ENCODE measurements around the gene BCL10. TPM values are rescaled to one million over a fixed set of nuclear protein-coding genes. Genes with fewer than 3 reads are reported as not detected.
A peak's percentile ranks its signal among the peaks of the same experiment; 100 is the strongest.

BCL10 gene
- total RNA-seq, 4 donors from 2014 or later, result 8.7 to 15.1 (median 10.8) TPM

- Histone ChIP-seq H3K27ac (replicated peaks in 1 of 4) (peak overlapping the region in 3 of 4 donors; percentile 11 to 44 (median 11)), H3K4me3 (no peak overlapping the region), H3K36me3 (no peaks in the 10 kb centered on the region), H3K4me1 (peaks cover 0 to 21% (median 14%) of the 10 kb centered on the region in 4 donors), H3K9me3 (no peaks in the 10 kb centered on the region), H3K27me3 (no peaks in the 10 kb centered on the region)
- intact Hi-C loops (cut with DNase I), result no loop called here
- DNase-seq (ENCODE audit: extremely low spot score), result peak; percentile 57
- no peak for TF ChIP-seq EP300 (IDR thresholded peaks at IDR 0.05)
- no peak for TF ChIP-seq POLR2A (IDR thresholded peaks at IDR 0.05; ENCODE audit: low read depth)
- no peak for TF ChIP-seq CTCF (IDR thresholded peaks at IDR 0.05)
- peak in 1 of 2 donors; percentile 35 for TF ChIP-seq POLR2AphosphoS5 (IDR thresholded peaks at IDR 0.05)
- WGBS, result 55% methylated on average over 3 of the region's 3 CpGs
These were observed 37.7 kb upstream of the BCL10 start for GRCh38 chr1:85313888-85314696.

- no peak for DNase-seq (ENCODE audit: extremely low spot score)
- Histone ChIP-seq H3K27ac (replicated peaks in 1 of 4) (no peak overlapping the region), H3K36me3 (no peaks in the 10 kb centered on the region), H3K4me3 (no peak overlapping the region), H3K9me3 (no peaks in the 10 kb centered on the region), H3K27me3 (no peaks in the 10 kb centered on the region), H3K4me1 (peaks cover 8 to 25% (median 24%) of the 10 kb centered on the region in 4 donors)
- WGBS, result 72% methylated on average over 2 of the region's 2 CpGs
- intact Hi-C loops (cut with DNase I), result no loop called here
- TF ChIP-seq CTCF (IDR thresholded peaks at IDR 0.05) (no peak), POLR2A (IDR thresholded peaks at IDR 0.05; ENCODE audit: low read depth) (no peak)
These were observed 35.4 kb upstream of the BCL10 start for GRCh38 chr1:85311818-85312217.

- peaks cover 8 to 15% (median 12%) of the 10 kb centered on the region in 4 donors for H3K4me1 ChIP-seq
These were observed 32.5 kb upstream of the BCL10 start for GRCh38 chr1:85308833-85309350.

GRCh38 chr1:85307987-85308832 lies 31.8 kb upstream of the BCL10 start:
- Histone ChIP-seq H3K9me3 (no peaks in the 10 kb centered on the region), H3K4me3 (peak overlapping the region in 1 of 4 donors; percentile 2), H3K27me3 (no peaks in the 10 kb centered on the region), H3K27ac (replicated peaks in 1 of 4) (peak overlapping the region in 1 of 4 donors; percentile 33), H3K36me3 (no peaks in the 10 kb centered on the region), H3K4me1 (peaks cover 5 to 11% (median 9%) of the 10 kb centered on the region in 4 donors)
- peak; percentile 95 for DNase-seq (ENCODE audit: extremely low spot score)
- intact Hi-C loops (cut with DNase I), result loop anchor here (2.0 to 5.0 kb wide), 3 partner anchors 194 to 385 kb away; partner anchors contain the start of gene CCN1
- 24% methylated on average over 25 of the region's 27 CpGs for WGBS
- TF ChIP-seq CTCF (IDR thresholded peaks at IDR 0.05) (peak; percentile 94 to 97 (median 97)), POLR2AphosphoS5 (IDR thresholded peaks at IDR 0.05) (peak; percentile 40 to 70), POLR2A (IDR thresholded peaks at IDR 0.05; ENCODE audit: low read depth) (no peak), EP300 (IDR thresholded peaks at IDR 0.05) (no peak)

More at GRCh38 chr1:85308833-85309350, 32.5 kb upstream of the BCL10 start:
- Histone ChIP-seq H3K36me3 (no peaks in the 10 kb centered on the region), H3K9me3 (no peaks in the 10 kb centered on the region), H3K27ac (replicated peaks in 1 of 4) (no peak overlapping the region), H3K4me3 (no peak overlapping the region), H3K27me3 (no peaks in the 10 kb centered on the region)
- no peak for DNase-seq (ENCODE audit: extremely low spot score)
- no peak for TF ChIP-seq POLR2A (IDR thresholded peaks at IDR 0.05; ENCODE audit: low read depth)
- intact Hi-C loops (cut with DNase I), result loop anchor here (2.0 to 5.0 kb wide), 3 partner anchors 193 to 384 kb away; partner anchors contain the start of gene CCN1
- WGBS, result 75% methylated on average over 4 of the region's 4 CpGs

All from esophagus muscularis mucosa (tissue), 4 donors.